IMR-90 (cell line): Measurements from ENCODE around the gene TM2D3. TPM values are rescaled to one million over a fixed set of nuclear protein-coding genes. Genes with fewer than 3 reads are reported as not detected.

Source experiments
- ATAC-seq: fragments of 200-7000 bp; cut with Tn5 transposase; 2 replicates; pipeline ENCODE4 v1.9.1; 2020; ENCODE audit warnings: low read depth, mild to moderate bottlenecking, moderate library complexity
- BruUV-seq: library from RNA; stranded (reverse); fragments of 400-500 nt; replicated peaks from 2 replicates; lab custom pipeline; 2021; lab: Mats Ljungman, UMichigan
- CTCF ChIA-PET: fragments of 300-600 bp; formaldehyde crosslinking; extraction: SDS; loops from one replicate; lab custom pipeline; 2021; ENCODE audit warnings: antibody characterized with exemption; lab: Yijun Ruan, JAX
- POLR2A ChIA-PET: fragments of 300-600 bp; sonication (Branson Sonifier 250); formaldehyde crosslinking; loops from one replicate; lab custom pipeline; 2022; ENCODE audit warnings: antibody characterized with exemption; ENCODE audit not compliant: unreplicated experiment; lab: Charles Lee
- DNase-seq: peaks from one replicate; pipeline ENCODE4 v3.0.0; 2013
- H2AFZ ChIP-seq: replicated peaks from 2 replicates; pipeline ENCODE3; 2013; ENCODE audit warnings: low read length, mild to moderate bottlenecking; ENCODE audit not compliant: poor library complexity
- H2AK5ac ChIP-seq: 2 replicates; pipeline ENCODE4 v1.6.1; 2013; ENCODE audit warnings: low read depth, low read length, inconsistent platforms
- H2AK9ac ChIP-seq: replicated peaks from 2 replicates; pipeline ENCODE3; 2013; ENCODE audit warnings: mild to moderate bottlenecking, low read depth, low read length, moderate library complexity; ENCODE audit not compliant: poor library complexity
- H2BK120ac ChIP-seq: 2 replicates; pipeline ENCODE4 v1.6.1; 2013; ENCODE audit warnings: low read depth, low read length, inconsistent platforms
- H2BK15ac ChIP-seq: 3 replicates; pipeline ENCODE4 v1.6.1; 2013; ENCODE audit warnings: low read depth, low read length, inconsistent platforms
- H2BK20ac ChIP-seq: 2 replicates; pipeline ENCODE4 v1.6.1; 2013; ENCODE audit warnings: low read depth, mild to moderate bottlenecking, inconsistent platforms, low read length, moderate library complexity
- H2BK5ac ChIP-seq: 2 replicates; pipeline ENCODE4 v1.6.1; 2013; ENCODE audit warnings: mild to moderate bottlenecking, low read depth, low read length, inconsistent platforms; ENCODE audit not compliant: poor library complexity, severe bottlenecking
- H3K14ac ChIP-seq: replicated peaks from 2 replicates; pipeline ENCODE4 v1.6.1; 2013; ENCODE audit warnings: low read depth, low read length, inconsistent platforms
- H3K18ac ChIP-seq: 2 replicates; pipeline ENCODE4 v1.6.1; 2013; ENCODE audit warnings: low read depth, low read length, control low read depth
- H3K23ac ChIP-seq: 2 replicates; pipeline ENCODE4 v1.6.1; 2013; ENCODE audit warnings: low read depth, low read length, inconsistent platforms
- H3K27ac ChIP-seq: 2 replicates; pipeline ENCODE4 v1.5.1; 2013; ENCODE audit warnings: mild to moderate bottlenecking, control low read depth, low read length; ENCODE audit not compliant: insufficient read depth
- H3K27me3 ChIP-seq: 2 replicates; pipeline ENCODE4 v1.6.1; 2013; ENCODE audit warnings: low read length; ENCODE audit not compliant: control insufficient read depth, insufficient read depth
- H3K36me3 ChIP-seq: 2 replicates; pipeline ENCODE4 v1.6.1; 2013; ENCODE audit warnings: low read length, mixed read lengths; ENCODE audit not compliant: control insufficient read depth, insufficient read depth
- H3K4ac ChIP-seq: 2 replicates; pipeline ENCODE4 v1.6.1; 2013; ENCODE audit warnings: low read depth, low read length, inconsistent platforms
- H3K4me1 ChIP-seq: 2 replicates; pipeline ENCODE4 v1.6.1; 2013; ENCODE audit warnings: low read length, mixed read lengths; ENCODE audit not compliant: control insufficient read depth, insufficient read depth
- H3K4me2 ChIP-seq: 2 replicates; pipeline ENCODE4 v1.6.1; 2013; ENCODE audit warnings: low read depth, mild to moderate bottlenecking, control low read depth, low read length, moderate library complexity
- H3K4me3 ChIP-seq: 2 replicates; pipeline ENCODE4 v1.5.1; 2013; ENCODE audit warnings: low read depth, mild to moderate bottlenecking, control low read depth, low read length, moderate library complexity; ENCODE audit not compliant: insufficient read depth
- H3K56ac ChIP-seq: 2 replicates; pipeline ENCODE4 v1.6.1; 2013; ENCODE audit warnings: low read length, inconsistent platforms; ENCODE audit not compliant: insufficient read depth; ENCODE audit errors: extremely low read depth
- H3K79me1 ChIP-seq, 2 experiments: 2 replicates each; pipeline ENCODE4 v1.6.1; 2013; ENCODE audit warnings: low read length in 2 of 2, inconsistent platforms in 1 of 2, low read depth in 1 of 2
- H3K9ac ChIP-seq: 2 replicates; pipeline ENCODE4 v1.6.1; 2013; ENCODE audit warnings: low read depth, low read length, control low read depth
- H3K9me1 ChIP-seq: 2 replicates; pipeline ENCODE4 v1.6.1; 2013; ENCODE audit warnings: low read length, inconsistent platforms; ENCODE audit not compliant: insufficient read depth
- H3K9me3 ChIP-seq: 2 replicates; pipeline ENCODE4 v1.6.1; 2013; ENCODE audit warnings: low read length; ENCODE audit not compliant: control insufficient read depth, insufficient read depth
- H4K20me1 ChIP-seq: 2 replicates; pipeline ENCODE4 v1.6.1; 2013; ENCODE audit warnings: low read length, inconsistent platforms; ENCODE audit not compliant: insufficient read depth
- H4K5ac ChIP-seq: 2 replicates; pipeline ENCODE4 v1.6.1; 2013; ENCODE audit warnings: mild to moderate bottlenecking, low read depth, low read length, control low read depth
- H4K8ac ChIP-seq, 2 experiments: 2 replicates each; pipeline ENCODE4 v1.6.1; 2013; ENCODE audit warnings: low read depth in 2 of 2, low read length in 2 of 2, control low read depth in 1 of 2, inconsistent platforms in 1 of 2
- H4K91ac ChIP-seq: 2 replicates; pipeline ENCODE4 v1.6.1; 2013; ENCODE audit warnings: low read depth, low read length, inconsistent platforms; ENCODE audit not compliant: insufficient read depth
- BHLHE40 ChIP-seq: fragments of 150-350 bp; IDR thresholded peaks from 2 replicates; pipeline ENCODE4 v1.6.1; 2016; ENCODE audit warnings: mild to moderate bottlenecking, low read depth, low read length
- CEBPB ChIP-seq: IDR thresholded peaks from 2 replicates; pipeline ENCODE4 v1.6.1; 2012; ENCODE audit warnings: low read depth, low read length, improper control_type of control experiment
- FOS ChIP-seq: fragments of 150-350 bp; IDR thresholded peaks from 2 replicates; pipeline ENCODE4 v1.6.1; 2016; ENCODE audit warnings: low read depth, low read length
- MAFK ChIP-seq: IDR thresholded peaks from 2 replicates; pipeline ENCODE4 v1.6.1; 2012; ENCODE audit warnings: low read depth, low read length, improper control_type of control experiment
- POLR2A ChIP-seq: IDR thresholded peaks from 2 replicates; pipeline ENCODE4 v1.6.1; 2012; ENCODE audit warnings: mild to moderate bottlenecking, low read depth, low read length
- RCOR1 ChIP-seq: IDR thresholded peaks from 2 replicates; pipeline ENCODE4 v1.6.1; 2012; ENCODE audit warnings: mild to moderate bottlenecking, low read length, improper control_type of control experiment; ENCODE audit not compliant: insufficient replicate concordance
- RFX5 ChIP-seq: IDR thresholded peaks from 2 replicates; pipeline ENCODE4 v1.8.0; 2012; ENCODE audit warnings: low read depth, mild to moderate bottlenecking, low read length, moderate library complexity
- SMC3 ChIP-seq: fragments of 150-350 bp; IDR thresholded peaks from 2 replicates; pipeline ENCODE4 v1.6.1; 2016; ENCODE audit warnings: low read depth, mild to moderate bottlenecking, antibody characterized with exemption, low read length, moderate library complexity
- WGBS, 2 experiments: methylation state at CpG; one replicate each; pipeline versions ENCODE4 v1.1.5 to v1.1.7; 2013; ENCODE audit warnings: missing lambda C conversion rate in 2 of 2; ENCODE audit not compliant: insufficient read length in 1 of 2; ENCODE audit errors: extremely low coverage in 2 of 2; 5-methylcytosine and 5-hydroxymethylcytosine counted together
- dilution Hi-C: fragments of 300-500 bp; cut with HindIII; formaldehyde crosslinking; loops from one replicate; pipeline ENCODE4 v1.14.3; 2018; ENCODE audit warnings: low sequenced_read_pairs; ENCODE audit not compliant: unreplicated experiment
- in situ Hi-C: fragments of 300-500 bp; cut with MboI; formaldehyde crosslinking; loops from 3 replicates; pipeline ENCODE4 v1.14.3; 2019; ENCODE audit warnings: low sequenced_read_pairs, inconsistent platforms, mixed read lengths
- intact Hi-C: fragments of 100-400 bp; cut with micrococcal nuclease; formaldehyde crosslinking; loops from 2 replicates; pipeline ENCODE4 v1.10.0; 2022
- polyA plus RNA-seq, 3 experiments: library from polyadenylated mRNA; depleted of rRNA; stranded (reverse); fragments of >200 nt; gene quantifications; 2 replicates each; pipeline ENCODE4 v1.2.3, GENCODE V29; 2012; ENCODE audit warnings: low replicate concordance in 1 of 3
- total RNA-seq: library from RNA; depleted of rRNA; stranded (reverse); fragments of >200 nt; gene quantifications from 2 replicates; pipeline ENCODE4 v1.2.3, GENCODE V29; 2012

TM2D3 gene
- total and polyA plus RNA-seq, 2 of the 4 experiments (the other 2 are of a cell fraction) = 27.4 to 34.5 TPM

DNA sequence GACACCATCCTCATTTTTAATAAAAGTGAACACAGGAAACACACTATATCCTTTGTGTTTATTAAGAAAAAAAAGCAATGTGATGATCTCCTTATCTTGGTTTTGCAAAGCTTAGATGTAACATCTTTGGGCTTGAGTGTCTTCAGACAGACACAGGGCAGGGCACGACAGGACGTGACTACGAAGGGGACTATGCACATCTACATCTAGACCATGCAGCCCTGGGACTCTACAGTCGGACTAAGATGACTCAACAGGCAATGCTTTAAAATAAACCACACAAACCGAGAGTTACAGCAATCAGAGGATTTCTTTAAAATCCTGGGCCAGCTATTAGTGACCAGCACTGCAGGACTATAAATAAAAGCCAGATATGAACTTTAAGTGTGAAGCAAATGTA is 22.8 kb upstream of the TM2D3 start:
- TF ChIP-seq RCOR1 (peak; percentile 82), RFX5 (no peak), POLR2A (peak; percentile 35; the same call in 1 of the 2 replicates), BHLHE40 (peak; percentile 66; the same call in 1 of the 2 replicates), MAFK (peak; percentile 10; the same call in 1 of the 2 replicates), FOS (peak; percentile 87), SMC3 (no peak), CEBPB (peak; percentile 81)
- Histone ChIP-seq H3K4ac (peak overlapping the region; percentile 81), H4K20me1 (peaks cover 2% of the 10 kb centered on the region), H2BK15ac (no peak overlapping the region), H2AK5ac (no peak overlapping the region; the same call in 1 of the 2 replicates), H4K8ac (peak overlapping the region in 1 of 2 experiments; percentile 51; a peak in 1 of 4 replicates), H3K27me3 (no peaks in the 10 kb centered on the region), H2BK120ac (peak overlapping the region; percentile 79), H3K9ac (no peak overlapping the region), H4K91ac (peak overlapping the region; percentile 40; the same call in 1 of the 2 replicates), H3K36me3 (peaks cover 24% of the 10 kb centered on the region), H3K4me3 (no peak overlapping the region), H3K4me2 (peak overlapping the region; percentile 0; the same call in 1 of the 2 replicates), H3K9me3 (no peaks in the 10 kb centered on the region), H4K5ac (peak overlapping the region; percentile 40; the same call in 1 of the 2 replicates), H2BK20ac (peak overlapping the region; percentile 54), H3K23ac (peak overlapping the region; percentile 57; the same call in 1 of the 2 replicates), H3K27ac (peak overlapping the region; percentile 0), H2BK5ac (peak overlapping the region; percentile 84), H3K14ac (0 out of 2 replicates have a peak overlapping the region, but pooled peaks have one; percentile 62), H3K18ac (peak overlapping the region; percentile 58; the same call in 1 of the 2 replicates), H3K9me1 (peaks cover 22% of the 10 kb centered on the region), H2AK9ac (no peak overlapping the region), H3K4me1 (peaks cover 14% of the 10 kb centered on the region), H2AFZ (peak overlapping the region; percentile 55), H3K56ac (no peak overlapping the region), H3K79me1 (peaks cover 0 to 23% of the 10 kb centered on the region in 2 experiments; a peak in 3 of 4 replicates)
- DNase-seq (peak; percentile 92), ATAC-seq (peak; percentile 90)
- dilution Hi-C loops (no loop called here), intact Hi-C loops (loop anchor here (5.0 kb wide), 1 partner anchor 47 kb away; the partner anchor contains the start of gene TARS3), in situ Hi-C loops (no loop called here)
- CTCF ChIA-PET = interaction anchor here (0.6 to 0.7 kb wide), 2 partner anchors 34 to 333 kb away, joined by 3 read pairs; no protein-coding TSS in a partner anchor
- POLR2A ChIA-PET = no interaction called here
- WGBS, 2 experiments = no CpG with 5 or more reads among the region's 5 CpGs
- no TSS peak for BruUV-seq
